HT1080 (cell line): ENCODE results near the gene ATL1. TPM values are rescaled to one million over a fixed set of nuclear protein-coding genes. Genes with fewer than 3 reads are reported as not detected.

ENCODE experiments used
- DNase-seq: peaks from one replicate; pipeline ENCODE4 v3.0.0-alpha.2; 2015; ENCODE audit warnings: low read depth
- polyA plus RNA-seq, 2 experiments: library from polyadenylated mRNA; depleted of rRNA; stranded (reverse); fragments of >200 nt; gene quantifications; 2 replicates each; pipeline ENCODE4 v1.2.3, GENCODE V29; 2015
- total RNA-seq: library from RNA; depleted of rRNA; stranded (reverse); fragments of >200 nt; shearing (Covaris generic); gene quantifications from 2 replicates; pipeline ENCODE4 v1.2.3, GENCODE V29; 2014; rRNA removed

ATL1 gene
- total RNA-seq, result 0.48 and 0.70 TPM in 2 replicates
- 0.50 and 1.6 TPM in 2 replicates for polyA plus RNA-seq (2015; cell fraction: cytosol; rRNA removed)
- 0.34 and 0.87 TPM in 2 replicates for polyA plus RNA-seq (2015; cell fraction: nucleus; rRNA removed)

- DNase-seq, result peak; percentile 46
These were observed at the start of gene ATL1 for GRCh38 chr14:50559990-50560930. Gene ATL1 (plus strand): TSS chr14:50560145. CDS start chr14:50560266, 121 bp downstream.

- DNase-seq, result no peak
These were observed 49.8 kb upstream of the ATL1 start for GRCh38 chr14:50510157-50510556.

DNA sequence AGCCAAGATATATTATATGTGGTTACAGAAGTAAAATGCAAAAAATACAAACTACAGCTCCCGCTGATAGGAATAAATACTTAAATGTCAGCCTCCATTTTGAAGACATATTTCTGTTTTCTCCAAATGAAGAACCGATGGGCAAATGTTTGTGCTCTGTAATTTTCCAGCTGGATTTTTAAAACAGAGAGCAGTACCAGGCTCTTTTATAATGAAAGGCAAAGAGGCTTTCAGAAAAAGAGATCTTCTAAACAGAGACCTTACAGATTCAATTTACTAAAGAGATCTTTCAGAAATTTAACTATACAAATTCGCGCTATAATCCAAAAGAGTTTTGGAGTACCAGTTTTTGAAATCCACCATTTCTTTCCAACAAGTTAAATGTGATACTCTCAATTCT, 47.5 kb upstream of the ATL1 start:
- no peak for DNase-seq

DNA sequence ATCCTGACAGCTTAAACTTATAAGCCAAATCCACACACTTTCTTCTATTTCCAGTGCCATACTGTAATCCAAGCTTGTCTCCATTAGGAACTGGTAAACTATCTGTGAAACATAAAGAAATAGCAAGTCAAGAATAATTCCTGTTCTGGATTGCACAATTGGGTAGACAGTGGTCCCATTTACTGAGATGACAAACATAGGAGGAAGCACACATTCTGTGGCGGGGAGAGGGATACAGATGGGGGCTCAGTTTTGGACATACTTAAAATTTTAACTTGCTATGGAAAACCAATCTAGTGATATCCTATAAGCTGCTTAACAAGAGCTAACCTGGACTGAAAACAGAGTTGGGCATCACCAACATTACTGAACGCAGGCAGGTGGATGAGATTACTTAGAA, 43.9 kb upstream of the ATL1 start:
- DNase-seq, result no peak

DNA sequence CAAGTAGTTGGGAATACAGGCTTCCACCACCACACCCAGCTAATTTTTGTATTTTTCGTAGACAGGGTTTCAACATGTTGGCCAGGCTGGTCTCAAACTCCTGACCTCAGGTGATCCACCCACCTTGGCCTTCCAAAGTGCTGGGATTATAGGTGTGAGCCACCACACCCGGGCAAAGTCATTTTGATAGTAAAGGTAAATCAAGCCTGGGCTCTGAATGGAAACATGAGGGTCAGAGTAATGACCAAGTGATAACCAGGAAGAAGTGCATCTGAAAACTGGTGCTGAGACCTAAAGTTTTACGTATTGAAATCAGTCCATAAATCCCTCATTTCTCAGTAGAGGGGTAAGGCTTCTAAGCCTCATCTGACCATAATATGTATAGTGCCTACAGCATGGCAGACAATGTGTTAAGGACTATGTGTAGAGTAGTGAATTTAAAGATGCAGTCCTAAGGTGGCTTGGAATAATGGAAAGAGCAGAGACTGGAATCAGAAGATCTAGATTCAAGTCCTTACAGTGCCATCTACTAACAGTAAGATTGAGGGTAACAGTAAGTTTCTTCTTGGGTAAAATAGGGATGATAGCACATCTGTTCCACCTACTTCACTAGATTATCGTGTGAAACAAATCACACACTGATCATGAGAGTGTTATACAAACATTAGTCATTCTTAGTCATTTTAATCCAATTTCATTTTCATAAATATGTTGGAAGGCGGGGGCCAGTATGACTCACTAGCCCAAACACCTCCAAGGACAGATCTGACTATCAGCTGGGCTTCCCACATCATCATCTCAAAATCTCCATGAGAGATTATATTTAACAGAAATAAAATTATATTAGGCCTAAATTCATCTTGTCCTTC, 38.8 kb upstream of the ATL1 start:
- peak; percentile 86 for DNase-seq

GRCh38 chr14:50521912-50522341, 38.0 kb upstream of the ATL1 start:
- no peak for DNase-seq

DNA sequence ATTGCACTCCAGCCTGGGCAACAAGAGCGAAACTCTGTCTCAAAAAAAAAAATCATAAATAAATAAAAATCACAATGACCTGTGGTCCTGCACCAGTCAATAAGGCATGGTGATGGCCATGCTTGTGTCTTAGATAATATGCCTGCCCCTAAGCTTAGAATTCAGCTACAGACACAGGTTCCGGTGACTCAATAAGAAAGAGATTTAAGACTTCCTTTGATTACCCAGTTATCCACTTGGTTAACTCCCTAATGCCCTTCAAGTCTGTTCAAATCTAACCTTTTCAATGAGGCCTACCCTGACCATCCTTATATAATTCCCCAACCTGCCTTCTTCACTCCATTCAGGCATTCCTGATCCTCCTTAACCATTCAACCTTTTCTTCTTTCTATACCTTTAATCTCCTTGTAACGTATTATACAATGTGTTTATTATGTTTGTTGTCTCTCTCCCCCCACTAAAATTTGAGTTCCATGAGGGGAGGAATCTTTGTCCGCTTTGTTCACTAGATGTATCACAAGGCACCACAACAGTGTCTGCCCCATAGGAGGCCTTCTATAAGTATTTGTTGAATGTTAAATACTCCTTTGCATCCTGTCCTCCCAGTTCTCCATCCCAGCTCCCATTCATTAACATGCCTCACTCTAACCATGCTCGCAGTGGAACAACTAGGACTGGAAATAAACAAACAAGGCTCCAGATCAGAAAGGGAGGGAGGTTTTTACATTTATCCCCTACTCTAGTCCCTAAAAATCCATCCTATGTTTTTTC, 36.5 kb upstream of the ATL1 start:
- no peak for DNase-seq

DNA sequence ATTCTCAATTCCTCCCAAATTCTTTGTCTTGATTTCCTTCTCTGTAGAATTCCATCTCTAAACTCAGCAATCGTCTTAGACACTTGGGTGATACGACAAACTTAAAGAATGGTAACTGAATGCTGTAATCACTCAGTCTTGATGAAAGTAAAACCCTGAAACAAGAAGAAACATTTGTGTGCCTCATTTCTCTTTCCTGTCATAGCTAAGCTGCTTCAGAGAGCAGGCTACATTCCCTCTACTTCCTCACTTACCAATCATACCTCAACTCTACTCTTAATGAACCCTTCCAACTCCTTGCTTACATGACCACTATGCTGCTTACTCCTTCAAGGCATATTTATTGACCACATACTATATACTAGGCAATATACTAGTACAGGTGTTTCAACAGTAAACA, 35.9 kb upstream of the ATL1 start:
- no peak for DNase-seq

GRCh38 chr14:50524731-50525515, 35.0 kb upstream of the ATL1 start:
- no peak for DNase-seq

- DNase-seq, result peak; percentile 63
These were observed 31.9 kb upstream of the ATL1 start for GRCh38 chr14:50528000-50528399.

DNA sequence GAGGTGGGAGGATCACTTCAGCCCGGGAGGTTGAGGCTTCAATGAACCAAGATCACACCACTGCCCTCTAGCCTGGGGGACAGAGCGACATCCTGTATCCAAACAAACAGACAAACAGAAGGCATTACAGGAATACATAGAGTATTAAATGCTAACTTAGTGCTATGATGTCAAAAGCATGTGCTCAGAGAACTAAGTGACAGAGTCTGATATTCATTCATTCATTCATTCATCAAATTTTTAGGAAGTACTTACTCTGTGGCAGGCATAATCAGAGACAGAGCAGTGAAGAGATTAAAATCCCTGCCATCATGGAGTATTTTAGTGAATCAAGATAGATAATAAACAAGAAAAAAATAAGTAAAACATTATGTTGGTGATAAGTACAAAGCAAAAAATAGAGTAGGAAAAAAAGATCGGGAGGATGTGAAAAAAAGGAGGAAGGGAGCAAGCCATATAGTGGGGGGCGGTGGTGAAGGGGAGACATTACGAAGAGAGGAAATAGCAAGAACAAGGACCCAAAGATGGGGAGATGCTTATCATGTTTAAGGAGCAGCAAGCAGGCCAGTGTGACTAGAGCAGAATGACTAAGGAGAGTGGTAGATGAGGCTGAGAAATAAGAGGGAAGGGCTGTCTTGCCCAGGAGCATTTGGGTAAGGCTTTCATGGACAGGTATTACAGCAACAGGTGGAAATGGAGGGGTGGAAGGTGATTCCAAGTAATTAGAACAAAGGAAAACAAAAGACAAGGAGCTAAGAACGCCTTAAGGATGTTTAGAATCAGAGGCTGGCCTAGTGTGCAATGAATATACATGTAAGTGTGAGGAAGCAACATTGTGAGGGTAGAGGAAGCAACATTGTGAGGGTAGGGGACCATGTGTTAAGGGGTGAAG, 30.4 kb upstream of the ATL1 start:
- no peak for DNase-seq

DNA sequence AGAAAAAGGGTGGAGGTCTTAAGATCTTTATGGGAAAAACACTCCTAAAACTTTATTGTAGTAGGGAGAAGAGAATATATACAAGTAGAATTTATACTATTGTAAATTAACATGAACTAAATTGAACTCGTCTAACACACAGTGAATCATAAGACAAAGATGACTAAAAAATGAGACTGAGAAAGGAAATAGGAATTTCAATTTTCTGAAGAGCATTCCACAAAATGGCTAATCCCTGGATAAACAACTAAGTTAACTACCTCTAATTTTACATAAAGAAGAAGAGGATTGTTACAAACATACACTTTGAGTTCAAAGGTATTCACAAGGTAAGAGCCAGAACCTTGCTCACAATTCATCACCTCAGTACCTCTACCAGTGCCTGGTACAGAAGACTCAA, 29.6 kb upstream of the ATL1 start:
- DNase-seq, result peak; percentile 50

DNA sequence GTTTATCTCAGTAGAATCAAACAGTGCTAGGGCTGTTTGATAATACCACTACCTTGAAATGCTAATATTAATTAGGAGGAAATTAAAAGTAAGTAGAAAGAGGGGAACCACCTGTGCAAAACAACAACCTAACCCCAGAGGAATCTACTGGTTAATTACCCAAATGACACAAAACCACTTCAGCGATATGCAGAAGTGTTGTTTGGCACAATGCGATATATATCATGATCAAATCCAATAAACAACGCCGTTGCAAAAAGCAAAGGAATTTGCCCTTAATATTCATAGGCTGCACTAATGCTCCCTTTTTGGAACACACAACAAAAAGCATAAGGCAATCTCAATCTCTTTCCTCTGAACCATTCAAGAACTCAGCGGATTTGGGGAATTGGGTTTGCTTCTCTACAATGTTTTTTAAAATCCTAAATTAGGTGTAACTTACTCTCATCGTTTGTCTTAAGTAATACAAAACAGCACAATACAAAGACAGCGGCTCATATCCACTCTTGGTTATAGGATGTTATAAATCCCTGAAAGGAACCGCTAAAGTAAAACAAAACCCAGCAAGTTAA, 29.1 kb upstream of the ATL1 start:
- no peak for DNase-seq

DNA sequence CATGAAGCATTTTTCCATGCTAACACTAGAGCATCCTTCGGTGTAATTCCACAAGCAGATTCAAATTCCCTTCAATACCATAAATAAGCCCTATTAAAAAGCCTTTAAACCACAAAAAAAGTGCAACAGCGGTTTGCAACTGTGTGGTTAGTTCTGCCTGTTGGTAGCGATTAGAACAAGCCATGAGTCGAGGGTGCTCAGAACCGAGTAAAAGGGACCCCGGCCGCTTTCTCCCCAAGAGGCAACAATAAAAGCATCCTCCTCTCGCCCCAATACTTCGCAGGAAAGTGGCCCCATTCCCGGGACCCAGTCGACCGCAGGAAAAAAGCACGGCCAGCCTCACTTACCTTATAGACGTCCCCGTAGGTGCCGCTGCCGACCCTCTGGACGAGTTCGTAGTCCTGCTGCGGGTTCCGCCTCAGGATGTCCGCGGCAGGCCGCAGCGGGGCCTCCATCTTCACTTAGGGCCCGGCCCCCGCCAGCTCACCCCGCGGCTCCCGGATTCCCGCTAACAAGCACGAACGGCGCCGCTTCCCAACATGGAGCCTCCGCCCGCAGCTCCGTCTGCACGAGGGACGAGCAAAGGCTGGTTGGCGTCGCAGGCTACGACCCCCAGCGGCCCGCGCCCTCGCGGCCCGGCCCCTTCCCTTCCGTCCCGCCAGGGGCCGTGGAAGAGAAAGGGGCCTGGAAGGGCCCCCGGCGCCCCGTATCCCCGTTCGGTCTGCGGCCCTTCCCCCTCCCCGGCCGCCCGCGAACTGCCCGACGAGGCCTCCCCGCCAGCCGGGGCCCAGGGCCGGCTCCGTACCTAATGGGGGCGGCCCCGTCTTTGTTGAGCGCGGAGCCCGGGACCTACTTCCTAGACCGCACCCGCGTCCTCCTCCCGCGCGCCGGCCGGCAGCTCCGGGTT, 28.1 kb upstream of the ATL1 start:
- peak; percentile 42 for DNase-seq

DNA sequence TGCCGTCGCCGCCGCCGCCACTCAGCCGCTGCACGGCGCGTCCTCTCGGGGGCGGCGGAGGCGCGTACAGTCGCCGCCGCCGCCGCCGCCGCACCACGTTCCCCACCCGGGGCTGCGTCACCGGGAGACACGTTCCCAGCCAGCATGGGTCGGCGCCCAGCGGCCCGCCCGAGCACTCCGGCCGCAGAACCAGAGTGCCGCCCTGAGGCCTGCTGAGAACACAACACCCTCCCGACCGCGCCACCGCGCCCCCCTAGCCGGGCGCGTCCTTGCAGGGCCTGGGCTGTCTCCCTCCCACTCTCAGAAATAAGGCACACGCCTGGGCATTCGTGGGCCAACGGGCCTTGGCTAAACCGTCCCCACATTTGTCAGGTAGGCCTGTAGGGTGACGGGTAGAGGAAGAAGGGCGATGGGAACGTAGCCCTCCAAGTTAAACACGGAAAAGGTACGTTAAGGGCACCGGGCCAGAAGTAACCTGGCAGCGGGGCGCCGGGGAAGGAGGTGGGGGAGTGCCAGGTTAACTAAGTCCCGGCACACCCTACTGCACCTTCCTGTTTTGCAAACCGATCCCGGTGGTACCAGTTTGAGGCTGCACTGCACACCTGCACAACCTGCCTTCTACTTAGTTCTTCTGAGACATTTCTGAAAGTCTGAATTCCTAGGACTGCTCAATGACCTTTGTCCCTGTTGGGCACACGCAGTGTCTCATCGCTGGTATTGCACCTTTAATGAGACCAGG, 27.3 kb upstream of the ATL1 start, which contains the start of gene MAP4K5:
Gene MAP4K5 (minus strand): TSS at position 68 of the 739 bp plus-strand sequence. CDS start 520 bp downstream, outside the sequence.
- peak; percentile 89 for DNase-seq

- DNase-seq, result no peak
These were observed 26.7 kb upstream of the ATL1 start for GRCh38 chr14:50533241-50533705.

DNA sequence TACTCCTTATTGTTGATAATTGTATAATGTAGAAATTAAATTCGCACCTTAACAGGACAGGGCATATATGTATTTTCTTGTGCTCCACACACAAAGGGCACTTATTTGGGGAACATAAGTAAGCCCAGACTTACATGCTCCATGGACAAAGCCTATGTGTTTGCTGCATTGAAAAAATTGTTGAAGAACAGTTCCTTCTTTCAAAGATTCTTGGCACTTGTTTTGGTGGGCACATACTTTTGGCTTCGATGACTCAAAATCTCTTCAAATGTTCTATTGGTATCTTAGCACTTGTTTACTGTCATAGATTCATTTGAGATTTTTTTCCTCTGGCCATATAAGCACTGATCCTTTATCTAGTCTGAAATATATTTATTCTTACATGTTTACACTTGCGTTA, 26.1 kb upstream of the ATL1 start:
- DNase-seq, result peak; percentile 34
